ENCODE measurements around the gene RELN. TPM values are rescaled to one million over a fixed set of nuclear protein-coding genes. Genes with fewer than 3 reads are reported as not detected.

Gene RELN
- total and polyA plus RNA-seq, 2 donors from 2014 or later = 0.95 to 5.4 TPM

DNA sequence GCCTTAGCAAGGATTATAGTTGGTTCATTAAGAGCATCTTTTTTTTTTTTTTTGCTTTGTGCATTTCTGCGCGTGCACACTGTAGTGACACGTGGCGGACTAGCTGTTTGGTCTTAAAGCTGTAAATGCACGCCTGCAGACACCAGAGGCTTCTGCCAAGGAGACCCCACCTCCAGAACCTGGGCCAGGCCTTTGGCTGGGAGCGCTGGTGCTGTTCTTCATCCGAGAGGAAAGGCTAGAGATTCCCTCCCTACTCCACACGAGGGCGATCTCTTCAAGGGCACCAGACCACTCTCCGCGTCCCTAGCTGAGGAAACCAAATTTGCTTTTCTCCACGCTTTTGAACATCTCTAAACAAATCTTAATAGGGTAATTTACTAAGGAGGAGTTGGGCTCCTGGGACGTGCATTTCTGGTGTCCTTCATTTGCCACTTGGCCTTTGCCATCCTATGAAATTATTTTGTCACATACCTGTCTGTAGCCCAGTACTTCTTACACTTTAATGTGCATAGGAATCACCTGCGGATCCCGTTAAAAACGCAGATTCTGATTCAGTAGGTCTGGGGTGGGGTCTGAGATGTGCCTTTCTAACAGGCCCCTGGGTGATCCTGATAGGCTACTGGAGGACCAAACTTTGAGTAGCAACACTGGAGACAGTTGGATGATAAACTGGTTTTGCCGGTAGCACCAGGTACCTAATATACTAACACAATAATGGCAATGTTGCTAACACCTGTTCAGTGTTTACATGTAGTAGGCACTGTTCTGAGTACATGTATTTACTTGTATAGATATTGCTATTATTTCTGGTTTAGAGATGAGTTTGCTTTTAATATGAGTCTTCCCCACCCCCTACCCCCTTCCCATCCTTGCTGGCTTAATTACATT, 542.1 kb downstream of the RELN start:
- DNase-seq = peak in 4 of 5 donors; percentile 48 to 62 (median 53)
- Histone ChIP-seq H3K4me3 (ENCODE audit: low read length in 3 of 3) (no peak overlapping the region), H3K9ac (ENCODE audit: low read length in 3 of 3) (no peak overlapping the region), H3K27me3 (ENCODE audit: control insufficient read depth, insufficient read depth, low read length) (peaks cover 16% of the 10 kb centered on the region), H3K9me3 (ENCODE audit: control insufficient read depth in 2 of 3, insufficient read depth in 1 of 3, low read length in 3 of 3) (no peaks in the 10 kb centered on the region), H3K36me3 (ENCODE audit: control insufficient read depth in 2 of 3, insufficient read depth in 3 of 3, low read length in 3 of 3) (no peaks in the 10 kb centered on the region), H3K27ac (ENCODE audit: low read depth in 2 of 2, low read length in 2 of 2) (no peak overlapping the region), H3K4me1 (ENCODE audit: control insufficient read depth in 2 of 3, insufficient read depth in 2 of 3, low read depth in 1 of 3, low read length in 3 of 3) (peaks cover 0 to 6% (median 0%) of the 10 kb centered on the region in 3 donors)
- TF ChIP-seq, protein P1, sequence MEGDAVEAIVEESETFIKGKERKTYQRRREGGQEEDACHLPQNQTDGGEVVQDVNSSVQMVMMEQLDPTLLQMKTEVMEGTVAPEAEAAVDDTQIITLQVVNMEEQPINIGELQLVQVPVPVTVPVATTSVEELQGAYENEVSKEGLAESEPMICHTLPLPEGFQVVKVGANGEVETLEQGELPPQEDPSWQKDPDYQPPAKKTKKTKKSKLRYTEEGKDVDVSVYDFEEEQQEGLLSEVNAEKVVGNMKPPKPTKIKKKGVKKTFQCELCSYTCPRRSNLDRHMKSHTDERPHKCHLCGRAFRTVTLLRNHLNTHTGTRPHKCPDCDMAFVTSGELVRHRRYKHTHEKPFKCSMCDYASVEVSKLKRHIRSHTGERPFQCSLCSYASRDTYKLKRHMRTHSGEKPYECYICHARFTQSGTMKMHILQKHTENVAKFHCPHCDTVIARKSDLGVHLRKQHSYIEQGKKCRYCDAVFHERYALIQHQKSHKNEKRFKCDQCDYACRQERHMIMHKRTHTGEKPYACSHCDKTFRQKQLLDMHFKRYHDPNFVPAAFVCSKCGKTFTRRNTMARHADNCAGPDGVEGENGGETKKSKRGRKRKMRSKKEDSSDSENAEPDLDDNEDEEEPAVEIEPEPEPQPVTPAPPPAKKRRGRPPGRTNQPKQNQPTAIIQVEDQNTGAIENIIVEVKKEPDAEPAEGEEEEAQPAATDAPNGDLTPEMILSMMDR (IDR thresholded peaks at IDR 0.05; ENCODE audit: borderline replicate concordance, extremely low read depth, insufficient read depth) = peak; percentile 36
- intact Hi-C loops (cut with DNase I) = no loop called here
- no peak for FAIRE-seq

DNA sequence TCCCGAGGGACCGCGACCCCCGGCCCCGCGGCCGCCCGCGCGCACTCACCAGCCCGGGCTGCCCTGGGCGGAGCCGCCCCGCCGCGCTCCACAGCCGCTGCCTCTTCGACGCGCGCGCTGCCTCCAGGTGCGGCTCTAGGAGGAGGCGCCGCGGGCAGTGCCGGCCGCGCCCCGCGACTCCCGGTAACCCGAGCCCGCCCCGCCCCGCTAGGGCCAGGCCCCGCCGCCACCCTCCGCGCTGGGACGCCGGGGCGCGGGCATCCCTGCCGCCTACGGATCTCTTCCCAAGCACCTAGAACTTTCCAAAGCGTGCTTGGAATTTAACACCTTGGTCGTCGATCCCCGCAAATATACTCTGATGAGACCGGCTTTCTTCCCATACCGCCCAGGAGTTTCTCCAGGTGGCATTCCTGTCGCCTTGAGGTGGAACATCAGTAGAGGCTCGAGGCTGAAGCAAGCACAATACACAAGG, 543.4 kb downstream of the RELN start, which contains the start of gene SLC26A5:
Gene SLC26A5 (minus strand): TSS at position 159 of the 472 bp plus-strand sequence. CDS start 24,693 bp downstream, outside the sequence.
- peaks cover 0 to 6% (median 0%) of the 10 kb centered on the region in 3 donors for H3K4me1 ChIP-seq (ENCODE audit: control insufficient read depth in 2 of 3, insufficient read depth in 2 of 3, low read depth in 1 of 3, low read length in 3 of 3)
- H3K27ac ChIP-seq (ENCODE audit: low read depth in 2 of 2, low read length in 2 of 2) = no peak within 1 kb of the TSS
- H3K4me3 ChIP-seq (ENCODE audit: low read length in 3 of 3) = peak within 1 kb of the TSS in 2 of 3 donors; percentile 35 to 55
- TF ChIP-seq, protein P1 (IDR thresholded peaks at IDR 0.05; ENCODE audit: borderline replicate concordance, extremely low read depth, insufficient read depth) = no peak
- DNase-seq (peak in 4 of 5 donors; percentile 37 to 75 (median 57)), FAIRE-seq (no peak)
- H3K9me3 ChIP-seq (ENCODE audit: control insufficient read depth in 2 of 3, insufficient read depth in 1 of 3, low read length in 3 of 3) = no peaks in the 10 kb centered on the region
- H3K27me3 ChIP-seq (ENCODE audit: control insufficient read depth, insufficient read depth, low read length) = peaks cover 16% of the 10 kb centered on the region
- intact Hi-C loops (cut with DNase I) = no loop called here
- H3K36me3 ChIP-seq (ENCODE audit: control insufficient read depth in 2 of 3, insufficient read depth in 3 of 3, low read length in 3 of 3) = no peaks in the 10 kb centered on the region
- no peak within 1 kb of the TSS for H3K9ac ChIP-seq (ENCODE audit: low read length in 3 of 3)

DNA sequence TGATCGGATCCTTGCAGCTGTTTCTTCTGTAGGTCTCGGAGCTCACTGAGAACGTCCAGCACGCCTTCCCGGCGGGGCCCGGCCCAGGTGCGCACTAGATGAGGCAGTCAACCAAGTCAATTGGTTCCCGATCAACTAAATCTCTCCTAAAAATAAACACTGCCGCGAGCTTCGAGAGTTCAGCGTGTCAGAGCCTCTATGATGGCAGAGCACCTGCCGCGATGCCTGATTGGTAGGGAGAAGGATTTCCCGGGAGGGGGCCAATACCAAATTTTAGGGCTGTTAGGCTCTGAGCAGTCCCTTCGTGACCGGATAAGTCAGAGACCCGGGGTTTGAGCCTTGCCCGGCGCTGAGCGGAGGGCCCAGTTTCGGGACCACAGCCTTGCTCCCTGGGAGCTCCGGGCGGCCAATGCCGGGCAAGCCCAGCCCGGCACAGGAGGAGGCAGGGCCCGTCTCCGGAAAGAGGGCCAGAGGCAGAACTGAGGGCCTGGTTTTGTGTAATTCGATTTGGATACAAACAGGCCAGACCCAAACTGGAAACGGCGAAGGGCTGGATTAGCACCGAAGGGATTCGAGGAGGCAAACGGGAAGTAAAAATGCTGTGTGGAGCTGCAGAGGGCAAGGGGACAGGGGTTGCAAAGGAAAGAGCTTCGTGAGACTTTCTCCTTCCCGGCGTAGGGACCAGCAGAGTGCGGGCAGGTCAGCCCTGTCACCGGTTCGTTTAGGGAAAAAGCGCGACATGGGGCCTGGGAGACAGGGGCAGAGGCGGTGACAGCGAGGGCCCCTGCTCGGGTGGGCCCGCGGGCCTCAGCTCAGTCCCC, 544.0 kb downstream of the RELN start:
- TF ChIP-seq, protein P1 (IDR thresholded peaks at IDR 0.05; ENCODE audit: borderline replicate concordance, extremely low read depth, insufficient read depth) = no peak

More for the DNA sequence above, 544.0 kb downstream of the RELN start:
- peak; percentile 15 to 69 (median 28) for DNase-seq
- Histone ChIP-seq H3K9me3 (ENCODE audit: control insufficient read depth in 2 of 3, insufficient read depth in 1 of 3, low read length in 3 of 3) (no peaks in the 10 kb centered on the region), H3K27ac (ENCODE audit: low read depth in 2 of 2, low read length in 2 of 2) (no peak overlapping the region), H3K9ac (ENCODE audit: low read length in 3 of 3) (no peak overlapping the region), H3K4me3 (ENCODE audit: low read length in 3 of 3) (peak overlapping the region in 2 of 3 donors; percentile 35 to 55), H3K36me3 (ENCODE audit: control insufficient read depth in 2 of 3, insufficient read depth in 3 of 3, low read length in 3 of 3) (no peaks in the 10 kb centered on the region), H3K27me3 (ENCODE audit: control insufficient read depth, insufficient read depth, low read length) (peaks cover 16% of the 10 kb centered on the region), H3K4me1 (ENCODE audit: control insufficient read depth in 2 of 3, insufficient read depth in 2 of 3, low read depth in 1 of 3, low read length in 3 of 3) (peaks cover 0 to 6% (median 0%) of the 10 kb centered on the region in 3 donors)
- intact Hi-C loops (cut with DNase I) = no loop called here
- FAIRE-seq = no peak
